IMR-90 (cell line): ENCODE measurements around the gene PNMA6E. TPM values are rescaled to one million over a fixed set of nuclear protein-coding genes. Genes with fewer than 3 reads are reported as not detected.

Experiments
- ATAC-seq: fragments of 200-7000 bp; cut with Tn5 transposase; 2 replicates; pipeline ENCODE4 v1.9.1; 2020; ENCODE audit warnings: low read depth, mild to moderate bottlenecking, moderate library complexity
- BruUV-seq: library from RNA; stranded (reverse); fragments of 400-500 nt; replicated peaks from 2 replicates; lab custom pipeline; 2021; lab: Mats Ljungman, UMichigan
- CTCF ChIA-PET: fragments of 300-600 bp; formaldehyde crosslinking; extraction: SDS; loops from one replicate; lab custom pipeline; 2021; ENCODE audit warnings: antibody characterized with exemption; lab: Yijun Ruan, JAX
- POLR2A ChIA-PET: fragments of 300-600 bp; sonication (Branson Sonifier 250); formaldehyde crosslinking; loops from one replicate; lab custom pipeline; 2022; ENCODE audit warnings: antibody characterized with exemption; ENCODE audit not compliant: unreplicated experiment; lab: Charles Lee
- DNase-seq: peaks from one replicate; pipeline ENCODE4 v3.0.0; 2013
- H2AFZ ChIP-seq: replicated peaks from 2 replicates; pipeline ENCODE3; 2013; ENCODE audit warnings: low read length, mild to moderate bottlenecking; ENCODE audit not compliant: poor library complexity
- H2AK5ac ChIP-seq: 2 replicates; pipeline ENCODE4 v1.6.1; 2013; ENCODE audit warnings: low read depth, low read length, inconsistent platforms
- H2AK9ac ChIP-seq: replicated peaks from 2 replicates; pipeline ENCODE3; 2013; ENCODE audit warnings: mild to moderate bottlenecking, low read depth, low read length, moderate library complexity; ENCODE audit not compliant: poor library complexity
- H2BK120ac ChIP-seq: 2 replicates; pipeline ENCODE4 v1.6.1; 2013; ENCODE audit warnings: low read depth, low read length, inconsistent platforms
- H2BK15ac ChIP-seq: 3 replicates; pipeline ENCODE4 v1.6.1; 2013; ENCODE audit warnings: low read depth, low read length, inconsistent platforms
- H2BK20ac ChIP-seq: 2 replicates; pipeline ENCODE4 v1.6.1; 2013; ENCODE audit warnings: low read depth, mild to moderate bottlenecking, inconsistent platforms, low read length, moderate library complexity
- H2BK5ac ChIP-seq: 2 replicates; pipeline ENCODE4 v1.6.1; 2013; ENCODE audit warnings: mild to moderate bottlenecking, low read depth, low read length, inconsistent platforms; ENCODE audit not compliant: poor library complexity, severe bottlenecking
- H3K14ac ChIP-seq: replicated peaks from 2 replicates; pipeline ENCODE4 v1.6.1; 2013; ENCODE audit warnings: low read depth, low read length, inconsistent platforms
- H3K18ac ChIP-seq: 2 replicates; pipeline ENCODE4 v1.6.1; 2013; ENCODE audit warnings: low read depth, low read length, control low read depth
- H3K23ac ChIP-seq: 2 replicates; pipeline ENCODE4 v1.6.1; 2013; ENCODE audit warnings: low read depth, low read length, inconsistent platforms
- H3K27ac ChIP-seq: 2 replicates; pipeline ENCODE4 v1.5.1; 2013; ENCODE audit warnings: mild to moderate bottlenecking, control low read depth, low read length; ENCODE audit not compliant: insufficient read depth
- H3K27me3 ChIP-seq: 2 replicates; pipeline ENCODE4 v1.6.1; 2013; ENCODE audit warnings: low read length; ENCODE audit not compliant: control insufficient read depth, insufficient read depth
- H3K36me3 ChIP-seq: 2 replicates; pipeline ENCODE4 v1.6.1; 2013; ENCODE audit warnings: low read length, mixed read lengths; ENCODE audit not compliant: control insufficient read depth, insufficient read depth
- H3K4ac ChIP-seq: 2 replicates; pipeline ENCODE4 v1.6.1; 2013; ENCODE audit warnings: low read depth, low read length, inconsistent platforms
- H3K4me1 ChIP-seq: 2 replicates; pipeline ENCODE4 v1.6.1; 2013; ENCODE audit warnings: low read length, mixed read lengths; ENCODE audit not compliant: control insufficient read depth, insufficient read depth
- H3K4me2 ChIP-seq: 2 replicates; pipeline ENCODE4 v1.6.1; 2013; ENCODE audit warnings: low read depth, mild to moderate bottlenecking, control low read depth, low read length, moderate library complexity
- H3K4me3 ChIP-seq: 2 replicates; pipeline ENCODE4 v1.5.1; 2013; ENCODE audit warnings: low read depth, mild to moderate bottlenecking, control low read depth, low read length, moderate library complexity; ENCODE audit not compliant: insufficient read depth
- H3K56ac ChIP-seq: 2 replicates; pipeline ENCODE4 v1.6.1; 2013; ENCODE audit warnings: low read length, inconsistent platforms; ENCODE audit not compliant: insufficient read depth; ENCODE audit errors: extremely low read depth
- H3K79me1 ChIP-seq, 2 experiments: 2 replicates each; pipeline ENCODE4 v1.6.1; 2013; ENCODE audit warnings: low read length in 2 of 2, inconsistent platforms in 1 of 2, low read depth in 1 of 2
- H3K9ac ChIP-seq: 2 replicates; pipeline ENCODE4 v1.6.1; 2013; ENCODE audit warnings: low read depth, low read length, control low read depth
- H3K9me1 ChIP-seq: 2 replicates; pipeline ENCODE4 v1.6.1; 2013; ENCODE audit warnings: low read length, inconsistent platforms; ENCODE audit not compliant: insufficient read depth
- H3K9me3 ChIP-seq: 2 replicates; pipeline ENCODE4 v1.6.1; 2013; ENCODE audit warnings: low read length; ENCODE audit not compliant: control insufficient read depth, insufficient read depth
- H4K20me1 ChIP-seq: 2 replicates; pipeline ENCODE4 v1.6.1; 2013; ENCODE audit warnings: low read length, inconsistent platforms; ENCODE audit not compliant: insufficient read depth
- H4K5ac ChIP-seq: 2 replicates; pipeline ENCODE4 v1.6.1; 2013; ENCODE audit warnings: mild to moderate bottlenecking, low read depth, low read length, control low read depth
- H4K8ac ChIP-seq, 2 experiments: 2 replicates each; pipeline ENCODE4 v1.6.1; 2013; ENCODE audit warnings: low read depth in 2 of 2, low read length in 2 of 2, control low read depth in 1 of 2, inconsistent platforms in 1 of 2
- H4K91ac ChIP-seq: 2 replicates; pipeline ENCODE4 v1.6.1; 2013; ENCODE audit warnings: low read depth, low read length, inconsistent platforms; ENCODE audit not compliant: insufficient read depth
- BHLHE40 ChIP-seq: fragments of 150-350 bp; IDR thresholded peaks from 2 replicates; pipeline ENCODE4 v1.6.1; 2016; ENCODE audit warnings: mild to moderate bottlenecking, low read depth, low read length
- CEBPB ChIP-seq: IDR thresholded peaks from 2 replicates; pipeline ENCODE4 v1.6.1; 2012; ENCODE audit warnings: low read depth, low read length, improper control_type of control experiment
- CHD1 ChIP-seq: IDR thresholded peaks from 2 replicates; pipeline ENCODE4 v1.6.1; 2012; ENCODE audit warnings: low read depth, low read length, improper control_type of control experiment
- FOS ChIP-seq: fragments of 150-350 bp; IDR thresholded peaks from 2 replicates; pipeline ENCODE4 v1.6.1; 2016; ENCODE audit warnings: low read depth, low read length
- MAZ ChIP-seq: IDR thresholded peaks from 2 replicates; pipeline ENCODE4 v1.6.1; 2012; ENCODE audit warnings: low read depth, mild to moderate bottlenecking, low read length, improper control_type of control experiment, moderate library complexity, borderline replicate concordance
- MXI1 ChIP-seq: IDR thresholded peaks from 2 replicates; pipeline ENCODE4 v1.6.1; 2012; ENCODE audit warnings: low read depth, mild to moderate bottlenecking, low read length, moderate library complexity, borderline replicate concordance
- NFE2L2 ChIP-seq: fragments of 150-350 bp; IDR thresholded peaks from 2 replicates; pipeline ENCODE4 v1.6.1; 2016; ENCODE audit warnings: low read depth, mild to moderate bottlenecking, low read length
- RAD21 ChIP-seq: IDR thresholded peaks from 2 replicates; pipeline ENCODE4 v1.6.1; 2012; ENCODE audit warnings: low read length, improper control_type of control experiment
- RCOR1 ChIP-seq: IDR thresholded peaks from 2 replicates; pipeline ENCODE4 v1.6.1; 2012; ENCODE audit warnings: mild to moderate bottlenecking, low read length, improper control_type of control experiment; ENCODE audit not compliant: insufficient replicate concordance
- RFX5 ChIP-seq: IDR thresholded peaks from 2 replicates; pipeline ENCODE4 v1.8.0; 2012; ENCODE audit warnings: low read depth, mild to moderate bottlenecking, low read length, moderate library complexity
- SMC3 ChIP-seq: fragments of 150-350 bp; IDR thresholded peaks from 2 replicates; pipeline ENCODE4 v1.6.1; 2016; ENCODE audit warnings: low read depth, mild to moderate bottlenecking, antibody characterized with exemption, low read length, moderate library complexity
- WGBS, 2 experiments: methylation state at CpG; one replicate each; pipeline versions ENCODE4 v1.1.5 to v1.1.7; 2013; ENCODE audit warnings: missing lambda C conversion rate in 2 of 2; ENCODE audit not compliant: insufficient read length in 1 of 2; ENCODE audit errors: extremely low coverage in 2 of 2; 5-methylcytosine and 5-hydroxymethylcytosine counted together
- dilution Hi-C: fragments of 300-500 bp; cut with HindIII; formaldehyde crosslinking; loops from one replicate; pipeline ENCODE4 v1.14.3; 2018; ENCODE audit warnings: low sequenced_read_pairs; ENCODE audit not compliant: unreplicated experiment
- in situ Hi-C: fragments of 300-500 bp; cut with MboI; formaldehyde crosslinking; loops from 3 replicates; pipeline ENCODE4 v1.14.3; 2019; ENCODE audit warnings: low sequenced_read_pairs, inconsistent platforms, mixed read lengths
- intact Hi-C: fragments of 100-400 bp; cut with micrococcal nuclease; formaldehyde crosslinking; loops from 2 replicates; pipeline ENCODE4 v1.10.0; 2022
- polyA plus RNA-seq, 3 experiments: library from polyadenylated mRNA; depleted of rRNA; stranded (reverse); fragments of >200 nt; gene quantifications; 2 replicates each; pipeline ENCODE4 v1.2.3, GENCODE V29; 2012; ENCODE audit warnings: low replicate concordance in 1 of 3
- total RNA-seq: library from RNA; depleted of rRNA; stranded (reverse); fragments of >200 nt; gene quantifications from 2 replicates; pipeline ENCODE4 v1.2.3, GENCODE V29; 2012
- TF ChIP-seq, protein P1 (sequence below): fragments of 150-350 bp; IDR thresholded peaks from 2 replicates; pipeline ENCODE4 v1.6.1; 2016; ENCODE audit warnings: low read depth, mild to moderate bottlenecking, low read length, moderate library complexity, borderline replicate concordance
- TF ChIP-seq, protein P2 (sequence below): conservative IDR thresholded peaks from 2 replicates; pipeline ENCODE4 v1.5.1; 2012; ENCODE audit warnings: mild to moderate bottlenecking, low read depth, low read length, improper control_type of control experiment

PNMA6E gene
- total and polyA plus RNA-seq, 2 of the 4 experiments (the other 2 are of a cell fraction) = not detected

DNA sequence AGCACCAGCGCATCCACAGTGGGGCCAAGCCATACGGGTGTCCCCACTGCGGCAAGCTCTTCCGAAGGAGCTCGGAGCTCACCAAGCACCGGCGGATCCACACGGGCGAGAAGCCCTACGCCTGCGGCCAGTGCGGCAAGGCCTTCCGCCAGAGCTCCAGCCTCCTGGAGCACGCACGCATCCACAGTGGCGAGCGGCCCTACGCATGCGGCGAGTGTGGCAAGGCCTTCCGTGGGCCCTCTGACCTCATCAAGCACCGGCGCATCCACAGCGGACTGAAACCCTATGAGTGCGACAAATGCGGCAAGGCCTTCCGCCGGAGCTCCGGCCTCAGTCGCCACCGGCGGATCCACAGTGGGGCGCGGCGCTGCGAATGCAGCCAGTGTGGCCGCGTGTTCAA is 53.6 kb downstream of the PNMA6E start:
- dilution Hi-C loops = no loop called here
- H2BK15ac ChIP-seq = no peak overlapping the region
- no peak overlapping the region for H4K5ac ChIP-seq
- ATAC-seq (no peak), DNase-seq (no peak)
- H3K9ac ChIP-seq = no peak overlapping the region
- TF ChIP-seq CHD1 (no peak), RFX5 (no peak), SMC3 (no peak), MAZ (no peak), FOS (no peak), CEBPB (no peak), MXI1 (no peak), BHLHE40 (no peak), RCOR1 (no peak), NFE2L2 (no peak), RAD21 (no peak)
- TF ChIP-seq, protein P1, sequence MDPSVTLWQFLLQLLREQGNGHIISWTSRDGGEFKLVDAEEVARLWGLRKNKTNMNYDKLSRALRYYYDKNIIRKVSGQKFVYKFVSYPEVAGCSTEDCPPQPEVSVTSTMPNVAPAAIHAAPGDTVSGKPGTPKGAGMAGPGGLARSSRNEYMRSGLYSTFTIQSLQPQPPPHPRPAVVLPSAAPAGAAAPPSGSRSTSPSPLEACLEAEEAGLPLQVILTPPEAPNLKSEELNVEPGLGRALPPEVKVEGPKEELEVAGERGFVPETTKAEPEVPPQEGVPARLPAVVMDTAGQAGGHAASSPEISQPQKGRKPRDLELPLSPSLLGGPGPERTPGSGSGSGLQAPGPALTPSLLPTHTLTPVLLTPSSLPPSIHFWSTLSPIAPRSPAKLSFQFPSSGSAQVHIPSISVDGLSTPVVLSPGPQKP = no peak
- TF ChIP-seq, protein P2, sequence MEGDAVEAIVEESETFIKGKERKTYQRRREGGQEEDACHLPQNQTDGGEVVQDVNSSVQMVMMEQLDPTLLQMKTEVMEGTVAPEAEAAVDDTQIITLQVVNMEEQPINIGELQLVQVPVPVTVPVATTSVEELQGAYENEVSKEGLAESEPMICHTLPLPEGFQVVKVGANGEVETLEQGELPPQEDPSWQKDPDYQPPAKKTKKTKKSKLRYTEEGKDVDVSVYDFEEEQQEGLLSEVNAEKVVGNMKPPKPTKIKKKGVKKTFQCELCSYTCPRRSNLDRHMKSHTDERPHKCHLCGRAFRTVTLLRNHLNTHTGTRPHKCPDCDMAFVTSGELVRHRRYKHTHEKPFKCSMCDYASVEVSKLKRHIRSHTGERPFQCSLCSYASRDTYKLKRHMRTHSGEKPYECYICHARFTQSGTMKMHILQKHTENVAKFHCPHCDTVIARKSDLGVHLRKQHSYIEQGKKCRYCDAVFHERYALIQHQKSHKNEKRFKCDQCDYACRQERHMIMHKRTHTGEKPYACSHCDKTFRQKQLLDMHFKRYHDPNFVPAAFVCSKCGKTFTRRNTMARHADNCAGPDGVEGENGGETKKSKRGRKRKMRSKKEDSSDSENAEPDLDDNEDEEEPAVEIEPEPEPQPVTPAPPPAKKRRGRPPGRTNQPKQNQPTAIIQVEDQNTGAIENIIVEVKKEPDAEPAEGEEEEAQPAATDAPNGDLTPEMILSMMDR = no peak
- no peak overlapping the region for H3K27ac ChIP-seq
- 91% methylated on average over 12 of the region's 38 CpGs; no CpG with 5 or more reads in 1 of the 2 experiments for WGBS, 2 experiments
- H3K36me3 ChIP-seq = peaks cover 27% of the 10 kb centered on the region
- no peak overlapping the region for H2AFZ ChIP-seq
- no peak overlapping the region for H3K18ac ChIP-seq
- POLR2A ChIA-PET = no interaction called here
- no peak overlapping the region for H2BK20ac ChIP-seq
- no peak overlapping the region for H3K4me3 ChIP-seq
- H3K4me2 ChIP-seq = no peak overlapping the region
- peaks cover 12% of the 10 kb centered on the region; the same call in 1 of the 2 replicates for H4K20me1 ChIP-seq
- no peak overlapping the region for H2AK5ac ChIP-seq
- no peak overlapping the region for H4K8ac ChIP-seq
- peaks cover 0 to 14% of the 10 kb centered on the region in 2 experiments; a peak in 2 of 4 replicates for H3K79me1 ChIP-seq
- intact Hi-C loops = no loop called here
- H4K91ac ChIP-seq = no peak overlapping the region
- in situ Hi-C loops = no loop called here
- no peak overlapping the region for H2AK9ac ChIP-seq
- no peaks in the 10 kb centered on the region for H3K9me1 ChIP-seq
- no TSS peak for BruUV-seq
- no peaks in the 10 kb centered on the region for H3K27me3 ChIP-seq
- H3K4ac ChIP-seq = no peak overlapping the region
- H2BK5ac ChIP-seq = no peak overlapping the region
- peaks cover 6% of the 10 kb centered on the region; the same call in 1 of the 2 replicates for H3K9me3 ChIP-seq
- no peak overlapping the region for H2BK120ac ChIP-seq
- CTCF ChIA-PET = no interaction called here
- no peak overlapping the region for H3K23ac ChIP-seq
- no peaks in the 10 kb centered on the region for H3K4me1 ChIP-seq
- no peak overlapping the region for H3K56ac ChIP-seq
- H3K14ac ChIP-seq = no peak overlapping the region
